Middle frontal gyrus (tissue), 1 donor: ENCODE data around the gene MTF1.

Source experiments
- DNase-seq: peaks from one replicate; pipeline ENCODE4 v3.0.0-alpha.2; 2015; ENCODE audit warnings: low spot score; ENCODE audit errors: extremely low spot score

MTF1 gene

GRCh38 chr1:37831809-37832208 is 27.6 kb downstream of the MTF1 start:
- DNase-seq: no peak

GRCh38 chr1:37831109-37831508 is 28.3 kb downstream of the MTF1 start:
- DNase-seq: no peak

GRCh38 chr1:37828410-37829074 is 30.9 kb downstream of the MTF1 start:
- no peak for DNase-seq

- DNase-seq: no peak
Observed at GRCh38 chr1:37825506-37825905, 33.9 kb downstream of the MTF1 start.

- no peak for DNase-seq
Observed at GRCh38 chr1:37824001-37824400, 35.4 kb downstream of the MTF1 start.

- no peak for DNase-seq
Observed at GRCh38 chr1:37822906-37823815, 36.2 kb downstream of the MTF1 start.

DNA sequence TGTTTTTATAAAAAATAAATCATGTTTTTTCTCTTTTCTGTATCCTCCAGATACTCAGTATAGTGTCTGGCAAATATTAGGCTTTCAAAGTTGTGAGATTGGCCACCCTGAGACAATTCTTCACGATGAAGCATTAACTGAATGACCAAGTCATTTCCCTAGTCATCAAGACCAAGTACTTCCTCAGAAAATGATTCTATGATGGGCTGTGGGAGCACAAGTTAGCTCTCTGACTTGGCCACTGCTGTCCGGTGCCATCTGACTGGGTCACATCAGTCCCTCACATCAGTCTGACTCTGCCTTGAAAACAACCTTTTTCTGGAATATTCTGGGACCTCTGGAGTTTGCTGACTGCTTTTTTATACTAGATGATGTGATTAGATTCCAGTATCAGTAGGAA is 37.9 kb downstream of the MTF1 start:
- DNase-seq: no peak

DNA sequence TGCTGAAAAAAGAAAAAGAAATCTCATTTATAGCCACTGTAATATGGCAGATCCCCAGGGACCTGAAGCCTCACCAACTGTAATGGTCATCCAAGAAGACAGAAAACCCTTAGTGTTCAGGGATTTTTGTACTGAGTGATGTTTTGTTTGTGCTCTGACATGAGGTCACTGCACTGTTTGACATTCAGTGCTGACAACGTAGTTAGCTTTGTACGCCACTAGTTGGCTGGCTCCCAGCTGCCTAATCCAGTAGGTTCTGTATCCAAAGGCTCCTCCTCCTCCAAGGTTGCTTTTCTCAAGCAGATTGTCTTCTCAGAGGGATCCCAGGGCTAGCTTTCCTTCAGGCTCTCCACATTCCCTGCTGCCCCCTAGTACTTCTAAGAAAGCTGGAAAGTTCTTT is 41.9 kb downstream of the MTF1 start:
- peak; percentile 60 for DNase-seq

GRCh38 chr1:37814252-37814651 is 45.1 kb downstream of the MTF1 start:
- DNase-seq: no peak

GRCh38 chr1:37813529-37814145 is 45.8 kb downstream of the MTF1 start:
- DNase-seq: no peak

GRCh38 chr1:37811027-37811655 is 48.3 kb downstream of the MTF1 start:
- DNase-seq: no peak

- no peak for DNase-seq
Observed at GRCh38 chr1:37809942-37810341, 49.5 kb downstream of the MTF1 start.

DNA sequence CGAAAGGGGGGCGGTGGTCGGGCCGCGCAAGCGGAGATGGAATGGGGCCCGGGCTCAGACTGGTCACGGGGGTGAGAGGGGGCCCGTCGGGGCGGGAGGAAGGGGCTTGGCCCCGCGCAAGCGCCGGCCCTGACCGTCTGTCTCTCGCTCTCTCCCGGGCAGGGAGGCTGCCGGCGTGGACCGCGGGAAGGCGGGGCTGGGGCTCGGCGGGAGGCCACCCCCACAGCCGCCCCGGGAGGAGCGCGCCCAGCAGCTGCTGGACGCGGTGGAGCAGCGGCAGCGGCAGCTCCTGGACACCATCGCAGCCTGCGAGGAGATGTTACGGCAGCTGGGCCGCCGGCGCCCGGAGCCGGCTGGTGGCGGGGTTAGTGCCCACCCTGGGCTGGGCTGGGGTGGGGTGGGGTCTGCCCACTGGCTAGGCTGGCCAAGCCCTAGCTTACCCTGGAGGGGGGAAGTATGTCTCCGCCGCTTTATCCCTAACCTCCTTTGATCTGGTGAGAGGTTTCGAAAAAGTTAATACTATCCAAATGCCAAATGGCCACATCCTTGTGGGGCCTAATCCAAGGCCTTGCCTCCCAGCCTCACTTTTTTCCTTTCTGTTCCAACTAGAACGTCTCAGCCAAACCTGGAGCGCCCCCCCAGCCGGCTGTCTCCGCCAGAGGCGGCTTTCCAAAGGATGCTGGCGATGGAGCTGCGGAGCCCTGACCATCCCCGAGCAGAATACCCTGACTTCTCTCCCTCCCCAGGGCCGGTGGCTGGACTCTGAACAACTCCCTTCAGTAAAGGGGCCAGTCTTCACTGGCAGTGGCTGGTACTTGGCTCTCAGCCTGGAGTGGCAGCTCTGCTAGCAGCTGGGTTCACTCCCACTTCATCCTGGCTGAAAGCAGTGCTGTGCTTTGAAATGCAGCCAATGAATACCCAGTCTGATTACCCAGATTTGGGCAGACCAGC is 50.7 kb downstream of the MTF1 start:
- peak; percentile 89 for DNase-seq

DNA sequence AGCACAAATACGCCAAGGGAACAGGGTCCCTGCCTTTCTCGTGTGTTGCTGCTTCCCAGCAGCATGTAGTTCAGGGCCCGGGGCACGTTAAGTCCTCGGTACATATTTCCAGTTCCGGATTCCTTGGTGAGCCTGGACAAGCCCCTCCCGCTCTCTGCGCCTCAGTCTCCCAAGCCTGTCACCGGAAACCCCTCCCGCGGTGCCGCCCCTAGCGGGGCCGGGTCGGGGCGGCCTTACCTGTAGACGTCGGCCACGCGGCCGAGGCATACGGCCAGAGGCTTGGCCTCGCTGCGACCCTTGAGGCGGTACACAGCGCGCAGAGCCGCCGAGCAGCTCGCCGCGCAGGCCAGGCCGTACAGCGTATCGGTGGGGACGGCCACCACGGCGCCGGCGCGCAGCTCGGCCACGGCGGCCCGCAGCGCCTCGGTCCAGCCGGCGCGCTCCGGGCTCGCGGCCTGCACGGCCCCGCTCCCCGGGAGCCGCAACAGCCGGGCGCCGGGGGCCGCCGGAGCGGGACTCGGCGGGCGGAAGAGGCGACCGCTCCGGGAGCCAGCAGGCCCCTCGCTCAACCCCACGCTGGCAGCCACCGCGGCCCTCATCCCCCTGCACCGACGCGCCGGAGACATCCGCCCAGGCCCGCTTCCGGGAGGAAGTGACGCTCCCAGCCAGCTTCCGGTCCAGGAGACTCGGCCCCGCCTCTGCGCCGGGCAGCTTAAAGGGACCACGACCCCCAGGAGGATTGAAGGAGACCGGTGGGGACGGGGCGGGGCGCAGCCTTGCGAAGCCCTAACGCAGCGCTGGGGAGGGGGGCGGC is 51.6 kb downstream of the MTF1 start, which contains the start of the genes C1orf122 and YRDC:
TSS of gene C1orf122 (plus strand) at position 236 of the 814 bp plus-strand sequence. CDS start 615 bp downstream, outside the sequence.
TSS of gene YRDC (minus strand) at position 654 of the 814 bp plus-strand sequence. CDS start at position 626, 28 bp downstream.
- peak; percentile 92 for DNase-seq

GRCh38 chr1:37807220-37807554 is 52.2 kb downstream of the MTF1 start:
- DNase-seq: no peak

DNA sequence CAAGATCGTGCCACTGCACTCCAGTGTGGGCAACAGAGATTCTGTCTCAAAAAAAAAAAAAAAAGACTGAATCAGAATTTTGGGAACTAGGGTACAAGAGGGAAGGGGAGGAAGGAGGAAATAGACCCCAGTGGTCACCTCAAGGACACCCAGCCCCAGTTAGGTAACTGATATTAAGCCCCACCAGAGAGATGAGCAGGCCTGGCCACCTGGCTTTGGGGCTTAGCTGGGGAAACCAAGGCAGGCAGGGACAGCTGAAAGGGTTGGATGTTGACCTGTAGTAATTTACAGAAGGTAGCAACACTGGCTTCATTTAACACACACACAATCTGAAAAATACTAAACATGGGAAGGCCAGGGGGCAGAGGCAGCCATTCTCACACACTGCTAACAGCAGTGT is 57.0 kb downstream of the MTF1 start:
- no peak for DNase-seq

- no peak for DNase-seq
Observed at GRCh38 chr1:37797750-37798345, 61.5 kb downstream of the MTF1 start.

DNA sequence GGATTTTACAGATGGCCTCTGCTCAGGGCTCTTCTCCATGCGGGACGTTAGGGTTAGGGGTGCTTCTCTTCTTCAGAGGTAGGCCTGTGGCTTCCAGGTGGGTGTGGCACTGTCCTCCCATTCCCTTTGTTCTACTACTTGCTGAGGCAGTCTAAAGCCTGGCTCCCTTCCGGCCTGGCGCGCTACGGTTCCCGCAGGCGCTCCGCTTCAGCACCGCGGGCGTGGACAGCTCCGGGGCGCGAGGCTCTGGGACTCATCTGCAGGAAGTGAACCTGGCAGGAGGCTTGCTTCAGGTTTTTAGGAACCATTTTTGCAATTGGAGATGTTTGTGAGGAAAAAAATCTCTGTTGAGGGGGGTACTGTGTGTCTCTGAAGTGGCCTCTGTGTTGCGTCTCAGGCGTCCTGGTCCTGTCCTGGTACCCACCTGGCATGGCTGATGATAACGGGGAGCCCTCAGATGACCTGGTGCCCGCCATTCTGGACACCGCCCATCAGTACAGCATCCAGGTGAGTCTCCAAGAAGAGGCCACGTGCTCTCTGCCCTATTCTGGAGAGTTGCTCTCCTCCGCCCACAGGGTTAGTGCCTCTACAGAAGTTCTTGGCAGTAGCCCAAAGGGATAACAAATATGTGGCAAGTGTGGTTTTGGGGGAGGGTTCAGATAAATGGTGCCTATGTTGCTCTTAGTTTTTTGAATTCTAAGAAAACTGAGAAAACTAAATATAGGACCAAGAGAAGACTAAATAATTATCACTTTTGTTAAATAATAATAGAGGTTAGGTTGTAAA is 63.9 kb downstream of the MTF1 start:
- DNase-seq: no peak
